Renal cortex interstitium (tissue), 11 donors: ENCODE data around the gene DRAXIN. TPM values are rescaled to one million over a fixed set of nuclear protein-coding genes. Genes with fewer than 3 reads are reported as not detected.

ENCODE experiments used
- DNase-seq, 11 donors: peaks; one replicate each; pipeline ENCODE4 v3.0.0-alpha.2; 2013; ENCODE audit warnings: low read depth in 9 of 11, low spot score in 4 of 11; ENCODE audit errors: extremely low read depth in 1 of 11
- polyA plus RNA-seq, 3 donors: library from polyadenylated mRNA; unstranded; fragments of 120-200 nt; gene quantifications; one replicate each; pipeline ENCODE4 v1.2.1, GENCODE V29; 2013; ENCODE audit not compliant: insufficient read length in 3 of 3

Gene DRAXIN
- polyA plus RNA-seq, 3 donors: 1.1 to 1.4 (median 1.2) TPM

DNA sequence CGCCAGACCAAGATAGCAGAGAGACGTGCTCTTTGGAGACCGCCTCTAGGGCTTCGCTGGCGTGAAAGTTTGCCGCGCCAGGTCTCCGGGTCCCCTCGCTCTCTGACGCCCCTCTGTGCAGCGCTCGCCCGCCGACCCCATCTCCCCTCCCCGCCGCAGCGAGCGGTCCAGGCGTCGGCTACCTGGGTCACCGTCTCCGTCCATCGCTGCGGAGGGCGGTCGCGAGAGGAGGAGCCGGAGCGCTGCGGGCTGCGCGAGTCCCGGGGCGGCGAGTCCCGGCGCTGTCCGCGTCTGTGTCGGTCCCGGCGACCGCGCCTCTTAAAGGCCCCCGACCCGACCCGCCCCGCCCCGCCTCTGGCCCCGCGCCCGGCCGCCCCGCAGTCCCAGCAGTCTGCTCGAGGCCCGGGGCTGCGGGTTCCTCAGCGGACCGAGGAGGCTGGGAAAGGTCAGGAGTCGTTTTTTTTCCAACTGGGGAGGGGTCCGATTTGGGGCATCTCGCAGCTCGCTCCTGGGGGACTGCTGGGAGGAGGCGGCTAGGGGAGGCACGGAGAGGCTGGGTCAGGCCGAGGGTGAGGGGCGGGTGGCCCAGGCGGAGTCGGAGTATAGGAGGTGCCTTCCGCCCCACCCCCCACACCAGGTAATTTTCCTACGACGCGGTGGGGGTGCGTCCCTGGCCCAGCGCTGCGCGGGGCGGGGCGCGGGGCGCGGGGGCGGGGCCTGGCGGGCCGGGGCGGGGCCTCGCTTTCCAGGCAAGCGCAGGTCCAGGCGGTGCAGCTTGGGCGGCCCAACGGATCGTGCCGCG, 37.2 kb upstream of the DRAXIN start, which contains the start of the genes FBXO2 and FBXO44:
FBXO2 (minus strand) TSS at position 293 of the 802 bp plus-strand sequence; CDS start at position 204, 89 bp downstream.
FBXO44 (plus strand) TSS at position 741 of the 802 bp plus-strand sequence. CDS start 959 bp downstream, outside the sequence.
- DNase-seq: no peak

DNA sequence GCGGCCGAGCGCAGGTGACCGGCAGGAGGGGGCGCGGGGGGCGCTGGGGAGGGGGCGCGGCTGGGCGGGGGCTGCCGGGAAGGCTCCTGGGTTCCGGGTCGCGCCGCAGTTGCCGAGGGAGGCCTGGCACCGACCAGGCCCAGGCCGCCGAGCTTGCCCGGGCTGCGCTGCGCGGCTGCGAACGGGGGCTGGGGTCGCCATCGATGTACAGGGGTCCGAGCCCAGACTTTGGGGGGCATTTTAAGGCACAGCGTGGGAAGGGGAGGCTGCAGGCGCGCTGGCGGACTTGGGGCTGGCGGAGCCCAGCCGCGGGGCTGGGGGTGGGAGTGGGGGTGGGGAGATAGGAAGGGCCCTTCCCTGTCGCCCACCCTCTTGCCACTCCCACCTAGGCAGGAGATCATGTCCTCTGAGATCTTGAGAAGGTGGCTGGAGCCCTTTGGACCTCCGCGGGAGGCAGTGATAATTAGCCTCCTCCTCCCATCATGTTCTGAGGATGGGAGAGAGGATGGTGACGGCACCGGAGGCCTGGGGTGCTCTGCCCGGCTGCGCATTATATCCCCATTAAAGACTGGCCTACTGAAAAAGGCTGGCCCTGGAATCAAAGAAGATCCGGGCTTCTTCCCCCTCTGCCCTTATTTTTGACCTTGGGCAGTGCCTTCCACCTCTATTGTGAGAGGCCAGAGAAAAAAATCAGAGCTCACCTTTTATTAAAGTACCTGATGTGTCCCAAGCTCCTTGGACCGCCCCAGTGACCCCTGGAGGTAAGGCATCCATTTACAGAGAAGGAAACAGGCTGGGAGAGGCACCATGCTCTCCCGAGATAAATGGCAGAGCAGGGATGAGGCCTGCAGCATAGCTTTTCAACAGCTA, 36.3 kb upstream of the DRAXIN start:
- DNase-seq: no peak

DNA sequence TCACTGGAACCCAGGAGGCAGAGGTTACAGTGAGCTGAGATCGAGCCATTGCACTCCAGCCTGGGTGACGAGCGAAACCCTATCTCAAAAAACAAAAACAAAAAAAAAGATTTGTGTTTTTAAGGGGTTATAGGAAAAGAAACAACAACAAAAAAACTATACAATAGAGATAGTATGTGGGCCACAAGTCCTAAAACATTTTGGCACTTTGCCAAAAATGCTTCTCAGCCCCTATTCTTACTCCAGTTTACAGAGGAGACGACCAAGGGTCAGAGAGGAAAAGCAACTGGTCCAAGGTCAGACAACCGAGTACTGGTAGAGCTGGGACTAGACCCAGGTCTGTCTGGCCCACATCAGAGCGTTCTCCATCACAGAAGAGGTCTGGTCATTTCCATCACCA, 33.9 kb upstream of the DRAXIN start:
- no peak for DNase-seq

DNA sequence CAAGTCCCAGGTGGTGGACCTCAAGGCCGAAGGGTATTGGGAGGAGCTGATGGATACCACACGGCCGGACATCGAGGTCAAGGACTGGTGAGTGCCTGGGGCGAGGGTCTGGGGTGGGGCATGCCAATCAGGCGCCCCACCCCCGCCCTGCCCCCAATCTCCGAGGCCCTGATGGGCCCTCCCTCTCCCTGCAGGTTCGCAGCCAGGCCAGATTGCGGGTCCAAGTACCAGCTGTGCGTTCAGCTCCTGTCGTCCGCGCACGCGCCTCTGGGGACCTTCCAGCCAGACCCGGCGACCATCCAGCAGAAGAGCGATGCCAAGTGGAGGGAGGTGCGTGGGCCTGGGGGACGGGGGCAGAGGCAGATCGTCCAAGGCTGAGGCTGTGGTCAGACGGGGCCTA, 33.0 kb upstream of the DRAXIN start:
- no peak for DNase-seq

DNA sequence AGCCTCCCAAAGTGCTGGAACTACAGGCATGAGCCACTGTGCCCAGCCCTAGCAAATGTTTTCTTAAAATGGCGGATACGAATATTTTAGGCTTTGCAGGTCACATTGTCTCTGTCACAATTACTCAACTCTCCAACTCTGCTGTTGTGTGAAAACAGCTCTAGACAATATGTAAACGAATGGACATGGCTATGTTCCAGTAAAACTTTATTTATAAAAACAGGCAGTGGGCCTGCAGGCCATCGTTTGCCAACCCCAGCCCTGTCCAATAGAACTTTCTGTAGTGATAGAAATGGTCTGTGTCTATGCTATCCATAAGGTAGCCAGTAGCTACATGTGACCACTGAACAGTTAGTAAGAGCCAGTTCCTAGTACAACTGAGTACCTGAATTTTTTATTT, 31.8 kb upstream of the DRAXIN start:
- no peak for DNase-seq

DNA sequence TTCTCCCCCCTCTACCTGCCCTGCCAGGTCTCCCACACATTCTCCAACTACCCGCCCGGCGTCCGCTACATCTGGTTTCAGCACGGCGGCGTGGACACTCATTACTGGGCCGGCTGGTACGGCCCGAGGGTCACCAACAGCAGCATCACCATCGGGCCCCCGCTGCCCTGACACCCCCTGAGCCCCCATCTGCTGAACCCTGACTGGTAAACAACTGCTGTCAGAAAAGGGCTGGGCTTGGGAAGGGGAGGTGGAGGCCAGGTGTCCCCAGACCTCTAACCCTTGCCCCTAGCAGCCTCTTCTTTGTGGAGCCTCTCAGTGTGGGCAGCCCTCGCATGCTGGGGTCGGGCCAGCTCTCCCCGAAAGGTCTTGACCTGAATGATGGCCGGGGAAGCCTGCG, 30.4 kb upstream of the DRAXIN start:
- DNase-seq: no peak

DNA sequence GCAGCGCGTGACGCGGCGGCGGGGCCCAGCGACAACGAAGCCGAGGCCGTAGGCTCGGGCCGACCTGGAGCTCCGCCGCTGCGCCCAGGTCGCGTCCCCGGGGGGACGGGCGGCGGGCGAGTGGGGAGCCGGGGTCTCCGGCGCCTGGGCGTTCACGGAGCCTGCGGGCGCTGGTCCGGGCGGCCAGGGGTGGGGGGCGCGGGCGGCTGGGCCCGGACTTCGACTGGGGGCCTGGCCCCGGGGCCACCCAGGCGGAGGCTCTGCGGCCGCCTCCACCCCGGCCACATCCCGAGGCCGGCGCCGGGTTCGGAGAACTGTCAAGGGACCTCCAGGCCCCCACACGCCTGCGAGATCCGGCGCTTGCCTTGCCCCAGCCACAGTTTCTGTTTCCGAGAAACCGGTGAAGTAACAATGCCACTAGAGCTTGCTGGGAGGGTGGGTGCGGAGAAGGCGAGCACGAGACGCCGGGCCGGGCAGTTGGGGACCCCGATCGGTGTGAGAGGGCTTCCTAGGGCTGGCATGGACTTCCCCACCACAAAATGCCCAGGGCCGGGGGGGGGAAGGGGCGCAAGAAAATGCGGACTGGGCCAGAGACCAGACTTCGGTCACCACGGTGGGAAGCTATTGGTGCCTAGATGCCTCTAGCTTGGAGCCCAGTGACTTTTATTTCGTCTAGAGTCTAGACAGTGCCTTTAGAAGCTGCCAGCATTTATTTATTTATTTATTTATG, 27.0 kb upstream of the DRAXIN start:
- DNase-seq: no peak

DNA sequence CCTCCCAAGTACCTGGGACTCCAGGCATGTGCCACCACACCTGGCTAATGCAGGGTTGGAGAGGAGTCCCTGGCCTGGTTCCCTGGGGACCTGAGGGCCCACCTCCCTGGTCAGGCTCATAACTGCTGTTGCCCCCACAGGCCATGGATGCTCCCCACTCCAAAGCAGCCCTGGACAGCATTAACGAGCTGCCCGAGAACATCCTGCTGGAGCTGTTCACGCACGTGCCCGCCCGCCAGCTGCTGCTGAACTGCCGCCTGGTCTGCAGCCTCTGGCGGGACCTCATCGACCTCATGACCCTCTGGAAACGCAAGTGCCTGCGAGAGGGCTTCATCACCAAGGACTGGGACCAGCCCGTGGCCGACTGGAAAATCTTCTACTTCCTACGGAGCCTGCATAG, 23.0 kb upstream of the DRAXIN start:
- DNase-seq: no peak

DNA sequence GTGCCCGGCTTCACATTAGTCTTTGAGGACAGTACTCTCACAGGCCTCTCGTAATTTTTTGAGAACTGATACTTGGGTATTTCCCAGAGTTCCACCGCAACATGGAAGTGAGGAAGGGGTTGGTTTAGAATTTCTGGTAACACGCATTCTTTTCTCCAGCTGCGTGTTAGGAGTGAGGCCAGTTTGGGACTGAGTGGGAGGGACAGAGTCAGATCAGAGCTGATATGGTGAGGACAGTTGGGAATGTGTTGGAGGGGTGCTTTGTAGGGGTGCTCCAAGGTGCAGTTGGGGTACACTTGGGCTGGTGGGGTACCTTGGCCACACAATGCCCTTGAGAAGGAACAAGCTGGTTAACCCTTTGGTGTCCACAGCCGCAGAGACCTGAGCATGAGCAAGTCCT, 20.8 kb upstream of the DRAXIN start:
- DNase-seq: no peak

DNA sequence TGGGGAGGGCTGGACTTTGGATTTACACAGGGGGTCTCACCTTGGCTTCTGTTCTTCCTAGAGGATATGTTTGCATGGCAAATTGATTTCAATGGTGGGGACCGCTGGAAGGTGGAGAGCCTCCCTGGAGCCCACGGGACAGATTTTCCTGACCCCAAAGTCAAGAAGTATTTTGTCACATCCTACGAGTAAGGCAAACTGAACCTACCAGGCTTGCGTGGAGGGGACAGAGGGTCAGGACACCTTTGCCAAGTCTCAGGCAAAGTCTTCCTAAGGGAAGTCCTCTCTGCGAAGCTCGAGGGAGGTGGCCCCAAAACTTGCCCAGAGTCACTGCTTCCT, 20.3 kb upstream of the DRAXIN start:
- no peak for DNase-seq

DNA sequence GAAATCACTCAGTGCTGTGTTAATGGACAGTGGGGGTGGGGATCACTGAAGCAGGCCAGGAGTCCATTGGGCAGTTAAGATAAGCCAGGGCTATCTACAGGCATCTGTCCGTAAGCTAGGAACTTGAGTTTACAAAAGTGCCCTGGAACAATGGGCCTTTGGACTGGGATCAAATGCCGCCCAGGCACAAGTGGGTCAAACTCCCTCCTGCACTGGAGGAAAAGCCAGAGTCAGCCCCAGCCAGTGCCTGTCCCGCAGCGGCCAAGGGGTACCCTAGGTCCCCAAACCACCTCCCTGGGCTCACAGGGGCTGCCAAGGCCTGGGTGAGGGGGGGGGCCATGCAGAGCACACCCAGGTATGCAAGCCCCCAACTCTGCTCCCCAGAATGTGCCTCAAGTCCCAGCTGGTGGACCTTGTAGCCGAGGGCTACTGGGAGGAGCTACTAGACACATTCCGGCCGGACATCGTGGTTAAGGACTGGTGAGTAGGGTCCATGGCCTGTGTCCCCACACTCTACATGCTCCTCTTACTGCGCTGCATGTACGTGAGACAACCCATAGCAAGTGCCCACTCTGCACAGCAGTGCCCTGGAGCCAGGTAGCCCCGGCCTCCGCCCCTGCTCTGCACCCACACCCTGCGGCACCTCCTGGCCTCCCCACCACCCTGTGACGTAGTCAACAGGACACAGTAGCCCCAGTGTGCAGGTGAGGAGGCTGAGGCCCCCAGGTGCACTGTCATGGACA, 19.8 kb upstream of the DRAXIN start:
- DNase-seq: no peak

DNA sequence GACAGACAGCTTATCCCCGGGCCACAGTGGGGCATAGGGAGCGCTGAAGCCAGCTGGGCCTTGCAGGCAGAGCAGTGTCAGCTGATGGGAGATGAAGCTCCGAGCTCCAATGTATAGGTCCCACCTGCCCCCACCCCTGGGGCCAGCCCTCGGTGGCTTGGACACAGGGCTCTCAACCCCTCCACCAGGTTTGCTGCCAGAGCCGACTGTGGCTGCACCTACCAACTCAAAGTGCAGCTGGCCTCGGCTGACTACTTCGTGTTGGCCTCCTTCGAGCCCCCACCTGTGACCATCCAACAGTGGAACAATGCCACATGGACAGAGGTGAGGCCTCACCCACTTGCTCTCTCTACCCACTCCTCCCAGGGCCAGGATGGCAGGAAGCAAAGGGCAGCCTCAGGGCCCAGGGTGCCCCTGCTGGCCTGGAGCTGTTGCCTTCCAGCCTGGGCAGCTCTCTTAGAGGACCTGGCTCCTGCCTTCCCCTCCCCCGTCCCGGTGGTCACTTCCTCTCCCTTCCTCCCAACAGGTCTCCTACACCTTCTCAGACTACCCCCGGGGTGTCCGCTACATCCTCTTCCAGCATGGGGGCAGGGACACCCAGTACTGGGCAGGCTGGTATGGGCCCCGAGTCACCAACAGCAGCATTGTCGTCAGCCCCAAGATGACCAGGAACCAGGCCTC, 18.3 kb upstream of the DRAXIN start:
- DNase-seq: no peak

DNA sequence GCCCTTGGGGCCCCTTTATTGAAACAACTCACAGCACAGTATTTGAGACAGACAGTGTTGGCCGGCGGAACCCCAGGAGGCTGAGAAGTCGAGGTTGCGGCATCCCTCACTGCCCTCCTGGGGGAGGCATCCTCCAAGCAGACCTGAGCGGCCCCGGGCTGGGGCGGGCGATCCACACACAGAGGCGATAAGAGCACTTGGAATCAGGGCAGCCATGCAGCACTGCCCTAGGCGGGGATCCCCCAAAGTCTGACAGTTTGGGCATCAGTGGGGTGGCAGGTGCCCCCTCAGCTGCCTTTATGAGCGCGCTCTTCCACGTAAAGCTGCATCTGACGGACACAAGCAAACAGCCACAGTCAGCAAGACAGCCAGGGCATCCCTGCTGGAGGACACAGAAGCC, 17.0 kb upstream of the DRAXIN start:
- no peak for DNase-seq

DNA sequence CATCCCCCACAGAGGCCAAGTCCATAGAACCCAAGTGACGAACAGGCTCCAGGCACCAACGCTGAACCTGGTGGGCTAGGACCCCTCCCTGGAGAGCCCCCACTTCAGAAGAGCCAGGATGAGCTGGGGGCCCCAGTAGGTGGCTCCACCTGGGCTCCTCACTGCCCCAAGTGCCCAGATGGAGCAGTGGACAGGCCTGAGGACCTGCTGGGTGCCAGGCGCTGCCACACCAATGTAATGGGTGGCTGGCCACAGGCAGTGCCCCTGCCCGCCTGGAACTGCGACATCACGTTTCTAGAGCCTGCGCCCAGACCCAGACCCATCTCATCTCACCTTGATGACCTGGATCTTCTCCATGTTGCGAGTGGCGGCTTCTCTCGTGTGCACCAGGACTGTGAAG, 16.2 kb upstream of the DRAXIN start:
- DNase-seq: no peak

DNA sequence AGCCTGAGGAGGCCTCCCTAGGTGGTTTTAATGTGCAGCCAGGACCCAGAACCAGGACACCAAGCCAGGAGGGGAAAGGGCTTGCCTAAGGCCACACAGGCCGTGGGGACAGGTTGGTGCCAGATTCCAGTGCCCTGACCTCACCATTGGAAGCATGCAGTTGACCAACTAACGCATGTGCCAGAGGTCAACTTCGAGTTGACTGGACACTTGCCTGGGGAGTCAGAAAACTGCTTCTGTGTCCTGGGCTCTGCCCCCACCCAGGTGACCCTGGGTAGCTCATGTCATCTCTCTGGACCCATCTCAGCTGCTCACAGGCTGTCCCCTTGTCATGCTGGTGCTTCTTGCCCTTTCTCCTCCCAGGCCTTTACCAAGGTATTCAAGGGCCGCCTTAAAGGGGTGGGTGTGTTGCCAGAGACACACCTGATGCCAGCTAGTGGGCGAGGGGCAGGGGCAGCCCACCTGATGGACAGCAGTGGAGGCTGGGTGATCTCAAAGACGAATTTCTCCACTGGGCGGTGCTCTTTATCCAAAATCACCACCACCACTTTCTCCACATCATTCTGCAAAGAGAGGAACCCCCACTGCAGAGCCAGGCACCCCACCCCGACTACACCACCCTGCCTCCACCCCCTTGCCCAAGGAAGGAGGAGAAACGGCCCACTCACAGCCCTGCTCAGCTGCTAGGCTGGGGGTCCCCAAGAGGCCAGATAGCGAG, 15.0 kb upstream of the DRAXIN start:
- DNase-seq: no peak

DNA sequence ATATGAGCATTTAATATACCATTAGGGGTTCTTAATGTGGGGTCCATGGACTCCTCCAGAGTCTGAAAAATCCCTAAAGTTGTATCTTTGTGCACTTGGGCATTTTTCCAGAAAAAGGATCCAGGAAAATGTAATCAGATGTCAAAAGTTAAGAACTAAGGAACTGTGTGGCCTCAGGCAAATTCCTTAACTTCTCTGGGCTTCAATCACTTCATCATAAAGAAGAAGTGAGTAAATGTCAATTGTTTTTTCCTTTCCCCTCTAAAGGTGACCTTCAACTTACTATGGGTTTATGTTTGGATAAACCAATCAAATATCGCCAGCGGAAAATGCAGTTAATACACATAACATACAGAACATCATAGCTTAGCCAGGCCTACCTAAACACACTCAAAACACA, 13.1 kb upstream of the DRAXIN start:
- no peak for DNase-seq

DNA sequence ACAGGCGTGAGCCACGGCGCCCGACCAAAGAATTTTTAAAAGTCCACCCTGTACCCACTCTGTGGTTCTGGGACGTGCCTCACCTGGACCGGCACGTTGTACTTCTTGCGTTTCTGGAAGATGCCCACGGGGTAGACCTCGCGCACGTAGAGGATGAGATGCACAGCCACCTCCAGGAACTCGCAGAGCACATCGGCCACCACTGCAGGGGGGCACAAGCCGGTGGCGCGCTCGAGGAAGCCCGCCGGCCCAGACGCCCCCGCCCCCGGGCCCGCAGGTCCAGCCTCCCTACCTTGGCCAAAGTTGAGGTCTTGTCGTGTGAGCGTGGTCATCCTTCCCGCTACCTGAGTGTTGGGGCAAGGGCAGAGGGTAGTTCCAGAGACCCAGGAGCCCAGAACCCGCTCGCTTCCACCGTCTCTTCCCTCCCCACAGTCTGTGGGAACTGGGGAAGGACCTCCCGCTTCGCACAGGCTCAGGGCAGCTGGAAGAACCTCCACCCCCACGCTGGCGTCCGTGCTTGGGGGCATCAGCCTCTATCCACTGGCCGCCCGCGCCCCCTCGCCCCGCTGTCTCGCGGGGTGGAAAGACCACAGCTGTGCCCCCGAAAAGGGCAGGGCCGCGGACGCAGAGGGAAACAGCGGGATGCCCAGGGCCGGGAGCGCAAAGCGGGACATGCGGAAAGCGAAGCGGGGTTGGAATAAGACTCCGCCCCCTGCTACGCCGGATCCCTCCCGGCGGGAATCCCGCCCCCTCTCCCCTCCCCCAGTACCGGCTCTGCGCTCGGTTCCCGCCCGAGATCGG, 11.0 kb upstream of the DRAXIN start:
- DNase-seq: peak in 2 of 11 donors; percentile 22 to 56
